CD4-positive, alpha-beta T cell treated with Interleukin-1 beta for 1 hour (primary cell): ENCODE data around the gene ADGRL3.
"Not testable (repeated sequence)": the region's sequence is repeated elsewhere in the genome, so short reads cannot be mapped to it uniquely, and the experiment has no call there.

Source experiments
- DNase-seq, 2 donors: peaks; one replicate each; pipeline ENCODE4 v3.0.0-alpha.2; 2020 to 2022

ADGRL3 gene

DNA sequence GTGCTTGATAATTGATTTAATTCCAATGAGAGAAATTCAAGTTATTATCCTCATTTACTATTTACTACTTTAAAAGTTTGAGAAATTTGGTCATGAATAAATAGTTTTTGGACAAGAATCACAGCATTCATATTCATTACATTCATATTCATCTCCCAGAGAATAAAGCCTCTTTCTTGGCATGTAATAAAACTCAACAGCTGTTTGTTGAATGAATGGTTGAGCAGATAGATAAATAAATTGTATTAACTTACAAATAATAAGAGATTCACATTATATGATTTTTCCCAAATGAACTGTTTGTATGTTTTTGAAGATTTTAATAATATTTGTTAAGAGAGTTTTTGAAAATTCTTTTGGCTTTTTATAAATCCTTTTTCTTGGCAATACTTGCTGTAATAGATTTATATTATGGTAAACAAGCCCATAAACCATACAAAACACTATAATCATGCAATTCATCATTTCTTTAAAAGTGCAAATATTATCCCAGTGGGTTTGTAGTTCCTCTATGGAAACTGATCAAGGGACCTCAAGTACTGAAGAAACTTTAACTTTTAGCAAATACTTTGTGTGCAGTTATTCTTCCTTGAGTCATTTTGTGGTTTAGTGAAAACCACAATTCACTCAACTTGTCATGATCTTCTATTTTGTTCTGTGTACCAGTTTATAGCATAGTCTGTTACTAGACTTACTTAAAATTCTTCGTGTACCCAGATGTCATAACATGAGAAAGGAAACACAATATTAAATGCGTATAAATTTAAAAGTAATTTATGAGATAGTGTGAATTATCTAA lies 371.8 kb downstream of the ADGRL3 start:
- no peak for DNase-seq

- no peak for DNase-seq
Measured at GRCh38 chr4:61575796-61576195, 375.7 kb downstream of the ADGRL3 start.

DNA sequence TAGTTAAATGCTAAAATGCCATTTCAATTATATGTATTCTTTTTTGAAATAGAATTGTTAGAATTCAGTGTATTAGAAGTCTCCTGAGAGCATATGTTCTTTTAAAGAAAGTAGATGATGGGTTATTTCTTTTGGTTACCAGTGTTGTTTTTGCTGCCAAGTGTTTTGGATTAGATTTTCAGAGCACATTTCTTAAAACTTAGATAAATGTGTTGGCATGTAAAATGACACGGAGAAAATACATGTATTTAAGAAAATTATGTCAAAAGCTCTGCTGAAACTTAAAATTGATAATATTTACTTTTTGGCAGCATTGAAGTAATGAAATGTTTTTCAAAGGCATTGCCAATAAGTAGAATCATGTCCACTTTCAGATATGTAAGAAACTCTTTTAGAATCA lies 379.7 kb downstream of the ADGRL3 start:
- no peak for DNase-seq

GRCh38 chr4:61580721-61581377 lies 380.7 kb downstream of the ADGRL3 start:
- DNase-seq = no peak

DNA sequence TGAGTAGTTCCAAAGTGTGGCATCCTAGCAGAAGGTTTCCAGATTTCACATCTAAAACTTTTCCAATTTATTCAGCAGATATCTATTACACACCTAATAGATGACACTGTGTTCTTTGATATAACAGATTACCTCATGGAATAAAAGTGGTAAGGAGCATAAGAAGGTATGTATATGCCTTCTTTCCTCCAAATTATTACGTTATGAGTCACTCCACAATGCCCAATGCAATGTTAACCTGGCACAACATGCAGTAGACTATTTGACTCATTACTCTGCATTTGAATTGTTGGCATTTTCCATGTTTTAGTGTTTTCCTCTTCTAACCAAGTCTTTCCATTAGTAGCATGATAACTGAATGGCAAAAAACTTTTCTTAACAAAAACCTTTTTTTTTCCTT lies 383.6 kb downstream of the ADGRL3 start:
- DNase-seq = no peak

DNA sequence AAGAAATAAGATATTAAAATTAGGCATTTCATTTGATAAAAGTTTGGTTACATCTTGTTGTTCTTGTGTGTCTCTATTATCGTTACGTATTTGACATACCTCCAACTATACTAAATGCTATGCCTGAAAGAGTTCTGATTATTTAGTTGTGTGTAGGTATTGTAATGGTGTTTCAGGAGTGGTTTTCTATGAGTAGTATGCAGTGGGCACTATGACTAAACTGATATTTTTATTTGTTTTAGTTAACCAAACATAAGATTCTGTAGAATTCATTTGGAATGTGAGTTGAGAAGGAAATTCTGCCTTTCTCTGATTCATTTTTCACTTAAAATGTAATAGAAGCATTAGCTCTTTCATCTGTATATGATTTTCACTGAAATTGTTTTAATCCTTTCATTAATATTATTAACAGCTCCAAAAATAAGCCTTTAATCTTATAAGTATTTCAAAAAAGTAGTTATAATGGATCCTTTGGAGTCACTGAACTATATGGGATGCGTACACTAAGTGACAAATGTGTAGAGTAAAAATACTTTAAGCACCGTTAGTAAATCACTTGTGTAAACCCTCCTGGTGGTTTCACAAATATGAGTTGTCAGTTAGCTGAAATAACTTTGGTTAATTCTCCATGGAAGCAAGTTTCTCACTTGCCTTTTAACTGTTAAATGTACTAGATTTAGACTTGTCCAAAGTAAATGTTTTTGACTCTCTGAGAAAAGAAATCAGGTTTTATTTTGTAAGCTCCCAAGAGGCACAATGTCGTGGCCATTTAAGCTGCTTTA lies 388.7 kb downstream of the ADGRL3 start:
- DNase-seq = no peak

DNA sequence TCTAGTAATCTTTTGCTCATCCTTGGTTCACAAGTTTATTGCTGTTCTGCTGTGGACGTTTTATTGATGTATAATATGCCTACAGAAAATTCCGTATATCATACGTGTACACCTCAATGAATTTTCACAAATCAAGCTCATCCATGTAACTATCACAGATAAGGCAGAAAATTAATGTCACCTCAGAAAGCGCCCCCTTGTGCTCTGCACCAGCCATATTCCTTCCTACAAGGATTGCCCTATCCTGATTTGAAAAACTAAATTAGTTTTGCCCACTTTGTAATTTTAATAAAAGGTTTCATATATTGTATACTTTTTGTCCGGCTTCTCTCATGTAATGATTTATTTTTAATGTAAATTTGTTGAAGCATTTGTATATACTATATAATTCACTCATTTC lies 390.8 kb downstream of the ADGRL3 start:
- no peak for DNase-seq

- no peak for DNase-seq
Measured at GRCh38 chr4:61596606-61597340, 396.6 kb downstream of the ADGRL3 start.

- DNase-seq = no peak
Measured at GRCh38 chr4:61603086-61603485, 403.0 kb downstream of the ADGRL3 start.

- DNase-seq = no peak
Measured at GRCh38 chr4:61604054-61604453, 403.9 kb downstream of the ADGRL3 start.

DNA sequence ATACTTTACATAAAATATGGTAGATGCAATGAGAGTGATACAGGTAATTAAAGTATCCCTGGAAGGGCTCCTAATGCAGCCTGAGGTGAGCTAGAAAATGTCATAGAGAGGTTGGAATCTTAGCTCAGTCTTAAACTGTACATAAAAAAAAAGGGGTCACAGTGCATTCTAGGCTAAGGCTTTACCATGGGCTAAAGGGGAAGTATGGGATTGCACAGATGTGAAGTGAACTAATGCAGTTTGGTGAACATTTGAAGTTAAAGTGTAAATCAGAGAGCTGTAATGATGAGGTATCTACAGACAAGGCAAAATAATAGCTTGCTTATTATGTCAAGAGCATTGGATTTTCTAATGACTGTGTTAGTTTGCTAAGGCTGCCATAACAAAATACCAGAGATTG lies 405.9 kb downstream of the ADGRL3 start:
- no peak for DNase-seq

DNA sequence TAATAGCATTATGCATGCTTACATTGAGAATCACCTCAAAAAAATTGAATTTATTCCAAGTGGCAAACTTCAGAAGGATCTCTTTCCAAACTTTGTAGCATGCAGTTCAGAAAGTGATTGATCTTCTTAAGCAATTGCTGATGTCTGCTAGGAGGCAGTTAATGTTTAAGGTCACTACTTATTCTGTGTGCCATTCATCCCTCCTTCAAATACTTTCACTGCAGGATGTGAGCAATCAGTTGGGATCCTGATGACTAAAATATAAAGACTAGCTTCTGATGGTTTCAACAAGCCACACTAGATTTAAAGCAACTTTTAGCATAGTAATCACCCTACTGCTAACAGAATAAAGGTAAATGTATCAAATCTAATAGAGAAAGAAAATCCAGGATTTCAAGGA lies 414.1 kb downstream of the ADGRL3 start:
- DNase-seq = no peak

- DNase-seq = no peak
Measured at GRCh38 chr4:61619528-61619927, 419.4 kb downstream of the ADGRL3 start.

GRCh38 chr4:61628282-61628681 lies 428.2 kb downstream of the ADGRL3 start:
- no peak for DNase-seq

DNA sequence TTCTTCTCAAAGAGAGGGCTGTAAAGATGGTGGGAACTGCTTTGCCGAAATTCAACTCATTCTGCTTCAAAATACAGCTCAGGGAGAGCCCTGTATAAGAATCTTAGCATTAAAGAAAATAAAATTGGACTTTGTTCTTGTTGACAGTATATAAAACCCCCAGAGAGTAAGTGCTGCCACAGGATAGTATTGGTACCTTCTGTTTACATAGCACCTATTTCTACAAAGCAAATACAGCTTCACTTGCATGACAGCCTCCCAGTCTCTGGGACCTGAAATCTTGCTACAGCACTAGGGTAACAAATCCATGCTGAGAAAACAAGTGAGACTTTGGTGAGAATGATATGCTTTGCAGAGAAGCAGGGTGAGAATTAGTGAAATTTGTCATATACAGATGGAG lies 428.6 kb downstream of the ADGRL3 start:
- no peak for DNase-seq

DNA sequence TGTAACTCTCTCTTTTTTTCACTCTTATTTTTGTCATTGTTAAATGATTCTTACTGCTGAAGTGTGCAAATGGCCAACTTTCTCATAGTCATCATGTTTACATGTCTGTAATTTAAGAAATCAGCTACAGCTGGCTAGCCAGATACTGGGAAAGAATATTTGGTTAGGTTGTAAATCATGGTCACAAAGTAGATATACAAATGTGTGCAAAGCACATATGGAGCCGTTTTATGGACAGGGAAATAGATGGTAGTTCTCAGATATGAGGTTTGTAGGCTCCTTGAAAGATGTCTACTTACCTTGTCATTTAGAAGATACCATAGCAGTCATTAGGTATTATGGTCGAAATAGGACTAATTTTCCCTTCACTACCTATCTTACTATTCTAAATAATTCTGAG lies 430.4 kb downstream of the ADGRL3 start:
- no peak for DNase-seq

- no peak for DNase-seq
Measured at GRCh38 chr4:61638591-61638990, 438.5 kb downstream of the ADGRL3 start.

- not testable (repeated sequence) for DNase-seq
Measured at GRCh38 chr4:61646746-61647350, 446.7 kb downstream of the ADGRL3 start.

GRCh38 chr4:61648264-61648663 lies 448.1 kb downstream of the ADGRL3 start:
- no peak for DNase-seq

DNA sequence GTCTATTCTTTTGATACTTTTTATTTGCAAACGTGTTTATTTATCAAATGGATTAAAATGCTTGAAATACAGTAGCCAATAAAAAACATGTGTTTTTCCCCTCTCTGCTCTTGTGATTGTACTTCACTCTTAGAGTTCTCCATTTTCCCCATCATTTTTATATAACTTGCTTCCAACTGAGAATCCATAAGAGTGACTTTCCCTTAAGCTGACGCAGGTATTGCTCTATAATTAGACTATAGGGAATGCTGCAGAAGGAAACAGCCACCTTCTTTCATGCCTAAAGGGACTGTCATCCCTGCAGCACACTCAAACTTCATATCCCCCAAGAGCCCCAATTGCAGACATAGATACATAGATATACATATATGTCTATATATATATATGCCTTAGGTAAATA lies 456.9 kb downstream of the ADGRL3 start:
- DNase-seq = no peak

DNA sequence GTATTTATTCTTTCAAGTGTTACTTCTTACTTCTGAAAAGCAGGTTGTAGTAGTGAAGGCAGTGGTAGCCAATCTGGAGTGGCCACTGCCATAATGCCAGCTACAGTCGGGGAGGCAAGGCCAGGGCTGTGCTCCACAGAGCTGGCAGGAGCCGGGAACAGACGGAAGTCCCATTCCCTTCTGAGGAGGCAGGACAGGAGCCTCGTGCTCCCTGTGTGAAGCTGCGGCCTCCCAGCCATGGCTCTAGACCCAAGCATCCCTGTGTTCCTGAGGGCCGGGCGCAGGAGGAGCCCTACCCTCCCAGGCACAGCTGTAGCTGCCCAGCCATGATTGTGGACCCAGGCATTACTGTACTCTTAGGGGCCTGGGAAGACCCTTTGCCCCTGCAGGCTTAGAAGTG lies 461.8 kb downstream of the ADGRL3 start:
- no peak for DNase-seq

DNA sequence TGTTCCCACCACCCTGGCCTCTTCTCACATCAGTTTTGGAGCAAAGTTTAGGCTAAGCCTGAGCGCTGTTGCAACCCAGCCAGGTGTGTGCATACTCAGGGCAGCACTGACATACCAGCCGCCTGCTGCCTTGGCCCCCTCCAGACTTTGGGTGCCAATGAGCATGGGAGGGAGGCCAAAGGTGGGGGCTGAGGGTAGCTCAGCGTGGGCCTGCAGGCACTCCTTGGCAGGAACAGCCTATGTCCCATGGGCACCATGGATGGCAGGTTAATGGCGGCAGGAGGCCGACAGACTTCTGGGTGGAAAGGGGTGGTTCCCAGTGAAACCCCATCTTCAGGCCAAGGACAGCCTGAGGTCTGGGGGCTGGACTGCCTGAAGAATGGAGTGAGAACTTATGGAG lies 462.2 kb downstream of the ADGRL3 start:
- DNase-seq = no peak

- DNase-seq = no peak
Measured at GRCh38 chr4:61663310-61663709, 463.2 kb downstream of the ADGRL3 start.
